HepG2 (cell line): Measurements from ENCODE around the gene DUSP22. TPM values are rescaled to one million over a fixed set of nuclear protein-coding genes. Genes with fewer than 3 reads are reported as not detected.

Source experiments
- HIVEP1 ChIP-seq: sonication (generic); formaldehyde crosslinking; IDR thresholded peaks from 2 replicates; pipeline ENCODE4 v1.4.0; 2020; ENCODE audit warnings: mild to moderate bottlenecking, missing genetic modification reagents
- KLF11 ChIP-seq: IDR thresholded peaks from 2 replicates; pipeline ENCODE4 v1.6.1; 2016; ENCODE audit warnings: missing compliant biosample characterization
- MAFG ChIP-seq: sonication (generic); formaldehyde crosslinking; IDR thresholded peaks from 2 replicates; pipeline ENCODE4 v1.5.1; 2020; ENCODE audit warnings: mild to moderate bottlenecking, missing genetic modification reagents
- MED8 ChIP-seq: sonication (generic); formaldehyde crosslinking; IDR thresholded peaks from 2 replicates; pipeline ENCODE4 v1.8.1; 2023; ENCODE audit warnings: mild to moderate bottlenecking, missing genetic modification reagents; ENCODE audit not compliant: insufficient replicate concordance
- NFATC3 ChIP-seq: sonication (generic); formaldehyde crosslinking; IDR thresholded peaks from 2 replicates; pipeline ENCODE4 v1.5.1; 2020; ENCODE audit warnings: mild to moderate bottlenecking, missing genetic modification reagents
- NFE2L2 ChIP-seq: fragments of 150-350 bp; IDR thresholded peaks from 2 replicates; pipeline ENCODE4 v1.6.1; 2014; ENCODE audit warnings: low read length
- NKX3-1 ChIP-seq: sonication (generic); formaldehyde crosslinking; IDR thresholded peaks from 2 replicates; pipeline ENCODE4 v1.5.0; 2020; ENCODE audit warnings: missing genetic modification reagents
- NR2F1 ChIP-seq, 2 experiments: fragments of 450-650 bp in 1 of 2; formaldehyde crosslinking in 1 of 2; IDR thresholded peaks; 2 replicates each; pipeline versions ENCODE4 v1.5.0 to v1.6.1; 2016 to 2020; ENCODE audit warnings: mild to moderate bottlenecking in 1 of 2, missing compliant biosample characterization in 1 of 2, missing genetic modification reagents in 1 of 2, moderate library complexity in 1 of 2
- SNAPC2 ChIP-seq: sonication (generic); formaldehyde crosslinking; IDR thresholded peaks from 2 replicates; pipeline ENCODE4 v1.8.1; 2022; ENCODE audit warnings: mild to moderate bottlenecking, missing genetic modification reagents
- YEATS4 ChIP-seq: sonication (generic); formaldehyde crosslinking; IDR thresholded peaks from 2 replicates; pipeline ENCODE4 v1.4.0; 2020; ENCODE audit warnings: missing genetic modification reagents, borderline replicate concordance
- ZNF230 ChIP-seq: sonication (generic); formaldehyde crosslinking; IDR thresholded peaks from 2 replicates; pipeline ENCODE4 v1.4.0; 2020; ENCODE audit warnings: mild to moderate bottlenecking, missing genetic modification reagents
- ZNF331 ChIP-seq: sonication (generic); formaldehyde crosslinking; IDR thresholded peaks from 2 replicates; pipeline ENCODE4 v1.4.0; 2020; ENCODE audit warnings: missing genetic modification reagents
- ZNF33A ChIP-seq: sonication (generic); formaldehyde crosslinking; IDR thresholded peaks from 2 replicates; pipeline ENCODE4 v1.5.1; 2020; ENCODE audit warnings: missing genetic modification reagents, mild to moderate bottlenecking, moderate library complexity, borderline replicate concordance
- ZNF432 ChIP-seq: sonication (generic); formaldehyde crosslinking; IDR thresholded peaks from 2 replicates; pipeline ENCODE4 v1.5.0; 2020; ENCODE audit warnings: missing genetic modification reagents, mild to moderate bottlenecking, borderline replicate concordance
- ZNF703 ChIP-seq: sonication (generic); formaldehyde crosslinking; IDR thresholded peaks from 2 replicates; pipeline ENCODE4 v1.5.1; 2020; ENCODE audit warnings: missing genetic modification reagents, mild to moderate bottlenecking, moderate library complexity, borderline replicate concordance
- ZNF891 ChIP-seq: sonication (generic); formaldehyde crosslinking; IDR thresholded peaks from 2 replicates; pipeline ENCODE4 v1.5.0; 2020; ENCODE audit warnings: mild to moderate bottlenecking, missing genetic modification reagents
- ZSCAN31 ChIP-seq: sonication (generic); formaldehyde crosslinking; IDR thresholded peaks from 2 replicates; pipeline ENCODE4 v1.5.0; 2020; ENCODE audit warnings: low read depth, mild to moderate bottlenecking, missing genetic modification reagents
- polyA plus RNA-seq, 8 experiments: library from polyadenylated mRNA; depleted of rRNA in 3 of 8; stranded (reverse) in 7 of 8; unstranded in 1 of 8; fragments of >200 nt; fragmentation: Illumina TruSeq in 4 of 8; extraction: Trizol in 4 of 8; gene quantifications; 2 replicates each; pipeline versions ENCODE4 v1.2.1 to v1.2.3, GENCODE V29; 2011 to 2016; ENCODE audit warnings: low read depth in 4 of 8, missing spikeins in 1 of 8, mixed read lengths in 1 of 8; ENCODE audit not compliant: insufficient read depth in 1 of 8
- total RNA-seq, 5 experiments: library from RNA; depleted of rRNA; stranded (reverse); fragments of >200 nt; fragmentation: Illumina TruSeq; extraction: Trizol; gene quantifications; 2 replicates each; pipeline ENCODE4 v1.2.3, GENCODE V29; 2016; ENCODE audit warnings: low read depth in 1 of 5
- TF ChIP-seq, protein P1 (sequence below): sonication (generic); formaldehyde crosslinking; IDR thresholded peaks from 2 replicates; pipeline ENCODE4 v1.9.0; 2022; ENCODE audit warnings: missing genetic modification reagents, mild to moderate bottlenecking, borderline replicate concordance
- TF ChIP-seq, protein P2 (sequence below): sonication (generic); formaldehyde crosslinking; IDR thresholded peaks from 2 replicates; pipeline ENCODE4 v1.5.1; 2020; ENCODE audit warnings: mild to moderate bottlenecking, missing genetic modification reagents
- TF ChIP-seq, protein P3 (sequence below): sonication (generic); formaldehyde crosslinking; IDR thresholded peaks from 2 replicates; pipeline ENCODE4 v1.4.0; 2020; ENCODE audit warnings: mild to moderate bottlenecking, low read depth, missing genetic modification reagents
- TF ChIP-seq, protein P4 (sequence below): sonication (generic); formaldehyde crosslinking; IDR thresholded peaks from 2 replicates; pipeline ENCODE4 v1.5.0; 2020; ENCODE audit warnings: mild to moderate bottlenecking, missing genetic modification reagents, moderate library complexity

Gene DUSP22
- total and polyA plus RNA-seq, 2 of the 13 experiments (the other 11 are each of a cell fraction or from before 2014, with no cell fraction given), result 20.2 to 32.8 TPM

DNA sequence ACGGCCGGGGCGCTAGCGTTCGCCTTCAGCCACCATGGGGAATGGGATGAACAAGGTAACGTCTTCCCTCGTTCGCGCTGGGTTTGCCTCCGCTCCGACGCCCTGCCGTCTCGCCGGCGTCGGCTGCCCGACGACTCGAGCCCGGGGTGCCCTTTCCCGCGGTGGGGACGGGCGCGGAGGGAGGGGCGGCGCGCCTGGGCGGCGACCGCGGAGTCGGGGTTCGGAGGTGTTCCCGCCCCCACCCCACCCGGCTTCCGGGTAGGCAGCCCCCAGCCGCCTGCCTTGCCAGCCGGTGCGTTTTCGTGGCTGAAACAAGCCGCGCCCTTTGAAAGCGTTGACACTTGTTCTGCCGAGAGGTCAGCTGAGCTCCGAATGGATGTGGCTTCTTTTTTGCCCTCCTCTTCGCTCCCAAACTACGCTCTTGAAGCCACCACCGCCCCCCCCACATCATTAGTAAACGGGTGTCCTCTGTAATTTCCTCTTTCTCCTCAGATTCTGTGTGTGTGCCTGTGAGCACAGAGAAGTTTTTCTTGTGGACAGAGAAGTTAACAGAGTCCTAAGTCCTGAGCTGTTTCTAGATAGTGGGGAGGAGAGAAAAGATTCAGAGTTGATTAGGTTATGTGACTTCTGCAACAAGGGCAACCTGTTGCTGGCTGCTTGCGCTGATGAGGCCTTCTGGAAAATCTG is 362 bp downstream of the DUSP22 start (continued):
- TF ChIP-seq ZNF33A (CRISPR knock-in tag) (no peak), NKX3-1 (peak; percentile 49; the same call in 1 of the 2 replicates), ZNF331 (CRISPR knock-in tag) (0 out of 2 replicates have a peak, but pooled peaks have one; percentile 2), ZNF891 (CRISPR knock-in tag) (peak; percentile 77; the same call in 1 of the 2 replicates), HIVEP1 (CRISPR knock-in tag) (0 out of 2 replicates have a peak, but pooled peaks have one; percentile 12), ZNF432 (no peak), ZSCAN31 (CRISPR knock-in tag) (peak; percentile 27; the same call in 1 of the 2 replicates), ZNF703 (CRISPR knock-in tag) (no peak), ZNF230 (CRISPR knock-in tag) (no peak), NFATC3 (0 out of 2 replicates have a peak, but pooled peaks have one; percentile 25), NFE2L2 (no peak), YEATS4 (CRISPR knock-in tag) (peak; percentile 61; the same call in 1 of the 2 replicates), MED8 (CRISPR knock-in tag) (peak; percentile 77), MAFG (peak; percentile 20; the same call in 1 of the 2 replicates), SNAPC2 (CRISPR knock-in tag) (no peak; the same call in 1 of the 2 replicates), NR2F1 (CRISPR knock-in tag; IDR thresholded peaks at IDR 0.05) (no peak), KLF11 (CRISPR knock-in tag) (0 out of 2 replicates have a peak, but pooled peaks have one; percentile 38)
- TF ChIP-seq, protein P1, sequence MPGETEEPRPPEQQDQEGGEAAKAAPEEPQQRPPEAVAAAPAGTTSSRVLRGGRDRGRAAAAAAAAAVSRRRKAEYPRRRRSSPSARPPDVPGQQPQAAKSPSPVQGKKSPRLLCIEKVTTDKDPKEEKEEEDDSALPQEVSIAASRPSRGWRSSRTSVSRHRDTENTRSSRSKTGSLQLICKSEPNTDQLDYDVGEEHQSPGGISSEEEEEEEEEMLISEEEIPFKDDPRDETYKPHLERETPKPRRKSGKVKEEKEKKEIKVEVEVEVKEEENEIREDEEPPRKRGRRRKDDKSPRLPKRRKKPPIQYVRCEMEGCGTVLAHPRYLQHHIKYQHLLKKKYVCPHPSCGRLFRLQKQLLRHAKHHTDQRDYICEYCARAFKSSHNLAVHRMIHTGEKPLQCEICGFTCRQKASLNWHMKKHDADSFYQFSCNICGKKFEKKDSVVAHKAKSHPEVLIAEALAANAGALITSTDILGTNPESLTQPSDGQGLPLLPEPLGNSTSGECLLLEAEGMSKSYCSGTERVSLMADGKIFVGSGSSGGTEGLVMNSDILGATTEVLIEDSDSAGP (CRISPR knock-in tag), result peak; percentile 74; the same call in 1 of the 2 replicates
- TF ChIP-seq, protein P2, sequence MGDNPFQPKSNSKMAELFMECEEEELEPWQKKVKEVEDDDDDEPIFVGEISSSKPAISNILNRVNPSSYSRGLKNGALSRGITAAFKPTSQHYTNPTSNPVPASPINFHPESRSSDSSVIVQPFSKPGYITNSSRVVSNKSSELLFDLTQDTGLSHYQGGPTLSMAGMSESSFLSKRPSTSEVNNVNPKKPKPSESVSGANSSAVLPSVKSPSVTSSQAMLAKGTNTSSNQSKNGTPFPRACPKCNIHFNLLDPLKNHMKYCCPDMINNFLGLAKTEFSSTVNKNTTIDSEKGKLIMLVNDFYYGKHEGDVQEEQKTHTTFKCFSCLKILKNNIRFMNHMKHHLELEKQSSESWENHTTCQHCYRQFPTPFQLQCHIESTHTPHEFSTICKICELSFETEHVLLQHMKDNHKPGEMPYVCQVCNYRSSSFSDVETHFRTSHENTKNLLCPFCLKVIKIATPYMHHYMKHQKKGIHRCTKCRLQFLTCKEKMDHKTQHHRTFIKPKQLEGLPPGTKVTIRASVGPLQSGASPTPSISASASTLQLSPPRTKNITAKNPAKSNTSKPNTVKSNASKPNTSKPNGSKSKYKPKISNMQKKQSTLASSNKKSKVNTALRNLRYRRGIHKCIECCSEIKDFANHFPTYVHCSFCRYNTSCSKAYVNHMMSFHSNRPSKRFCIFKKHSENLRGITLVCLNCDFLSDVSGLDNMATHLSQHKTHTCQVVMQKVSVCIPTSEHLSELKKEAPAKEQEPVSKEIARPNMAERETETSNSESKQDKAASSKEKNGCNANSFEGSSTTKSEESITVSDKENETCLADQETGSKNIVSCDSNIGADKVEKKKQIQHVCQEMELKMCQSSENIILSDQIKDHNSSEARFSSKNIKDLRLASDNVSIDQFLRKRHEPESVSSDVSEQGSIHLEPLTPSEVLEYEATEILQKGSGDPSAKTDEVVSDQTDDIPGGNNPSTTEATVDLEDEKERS (CRISPR knock-in tag), result peak; percentile 67; the same call in 1 of the 2 replicates
- TF ChIP-seq, protein P3, sequence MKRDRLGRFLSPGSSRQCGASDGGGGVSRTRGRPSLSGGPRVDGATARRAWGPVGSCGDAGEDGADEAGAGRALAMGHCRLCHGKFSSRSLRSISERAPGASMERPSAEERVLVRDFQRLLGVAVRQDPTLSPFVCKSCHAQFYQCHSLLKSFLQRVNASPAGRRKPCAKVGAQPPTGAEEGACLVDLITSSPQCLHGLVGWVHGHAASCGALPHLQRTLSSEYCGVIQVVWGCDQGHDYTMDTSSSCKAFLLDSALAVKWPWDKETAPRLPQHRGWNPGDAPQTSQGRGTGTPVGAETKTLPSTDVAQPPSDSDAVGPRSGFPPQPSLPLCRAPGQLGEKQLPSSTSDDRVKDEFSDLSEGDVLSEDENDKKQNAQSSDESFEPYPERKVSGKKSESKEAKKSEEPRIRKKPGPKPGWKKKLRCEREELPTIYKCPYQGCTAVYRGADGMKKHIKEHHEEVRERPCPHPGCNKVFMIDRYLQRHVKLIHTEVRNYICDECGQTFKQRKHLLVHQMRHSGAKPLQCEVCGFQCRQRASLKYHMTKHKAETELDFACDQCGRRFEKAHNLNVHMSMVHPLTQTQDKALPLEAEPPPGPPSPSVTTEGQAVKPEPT (CRISPR knock-in tag), result peak; percentile 33; the same call in 1 of the 2 replicates
- TF ChIP-seq, protein P4, sequence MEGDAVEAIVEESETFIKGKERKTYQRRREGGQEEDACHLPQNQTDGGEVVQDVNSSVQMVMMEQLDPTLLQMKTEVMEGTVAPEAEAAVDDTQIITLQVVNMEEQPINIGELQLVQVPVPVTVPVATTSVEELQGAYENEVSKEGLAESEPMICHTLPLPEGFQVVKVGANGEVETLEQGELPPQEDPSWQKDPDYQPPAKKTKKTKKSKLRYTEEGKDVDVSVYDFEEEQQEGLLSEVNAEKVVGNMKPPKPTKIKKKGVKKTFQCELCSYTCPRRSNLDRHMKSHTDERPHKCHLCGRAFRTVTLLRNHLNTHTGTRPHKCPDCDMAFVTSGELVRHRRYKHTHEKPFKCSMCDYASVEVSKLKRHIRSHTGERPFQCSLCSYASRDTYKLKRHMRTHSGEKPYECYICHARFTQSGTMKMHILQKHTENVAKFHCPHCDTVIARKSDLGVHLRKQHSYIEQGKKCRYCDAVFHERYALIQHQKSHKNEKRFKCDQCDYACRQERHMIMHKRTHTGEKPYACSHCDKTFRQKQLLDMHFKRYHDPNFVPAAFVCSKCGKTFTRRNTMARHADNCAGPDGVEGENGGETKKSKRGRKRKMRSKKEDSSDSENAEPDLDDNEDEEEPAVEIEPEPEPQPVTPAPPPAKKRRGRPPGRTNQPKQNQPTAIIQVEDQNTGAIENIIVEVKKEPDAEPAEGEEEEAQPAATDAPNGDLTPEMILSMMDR (CRISPR knock-in tag), result peak; percentile 50
